DND-41 (cell line): ENCODE results near the gene CD80.

Source experiments
- CTCF ChIP-seq: IDR thresholded peaks from 2 replicates; pipeline ENCODE4 v1.5.1; 2012; ENCODE audit warnings: borderline replicate concordance, low read length, moderate library complexity, mild to moderate bottlenecking; ENCODE audit not compliant: poor library complexity, severe bottlenecking; ENCODE audit errors: extremely low read depth
- EZH2 ChIP-seq: IDR thresholded peaks from 3 replicates; pipeline ENCODE4 v1.6.1; 2012; ENCODE audit warnings: borderline replicate concordance, low read depth, mild to moderate bottlenecking, moderate library complexity, low read length, inconsistent platforms; ENCODE audit not compliant: severe bottlenecking

- TF ChIP-seq CTCF (no peak), EZH2 (no peak)
Measured at GRCh38 chr3:119548341-119548740, 11.1 kb downstream of the CD80 start.
